Gastrocnemius medialis (tissue), 4 donors: Measurements from ENCODE around the gene COL9A1.

Experiments used
- CTCF ChIP-seq, 5 experiments: fragments of 450-650 bp in 3 of 5; fragments of 200-600 bp in 2 of 5; sonication (generic) in 2 of 5; IDR thresholded peaks in 4 of 5; conservative IDR thresholded peaks in 1 of 5; 1 replicate in 4 of 5; 2 replicates in 1 of 5; pipeline ENCODE4 v1.5.1; 2016 to 2019; ENCODE audit warnings: antibody characterized with exemption in 5 of 5, mild to moderate bottlenecking in 3 of 5, moderate library complexity in 3 of 5
- POLR2A ChIP-seq, 2 donors: fragments of 450-650 bp; IDR thresholded peaks; one replicate each; pipeline ENCODE4 v1.6.1; 2017; ENCODE audit warnings: antibody characterized with exemption in 2 of 2, mild to moderate bottlenecking in 2 of 2, moderate library complexity in 2 of 2

- TF ChIP-seq CTCF (IDR thresholded peaks at IDR 0.05 in 4 of 5, conservative IDR thresholded peaks at IDR 0.05 in 1 of 5) (no peak), POLR2A (IDR thresholded peaks at IDR 0.05) (no peak)
Measured at GRCh38 chr6:70241991-70242420, 60.9 kb downstream of the COL9A1 start.
